Measurements from ENCODE around the gene CHURC1.

- no peak for TF ChIP-seq CTCF (IDR thresholded peaks at IDR 0.05)
- TF ChIP-seq POLR2A (IDR thresholded peaks at IDR 0.05): no peak
Measured at GRCh38 chr14:64929014-64929359, 14.7 kb downstream of the CHURC1 start.
